Loucy (cell line): ENCODE measurements around the gene RASAL1.

Source experiments
- EZH2phosphoT487 ChIP-seq: fragments of 200-600 bp; IDR thresholded peaks from 2 replicates; pipeline ENCODE4 v1.6.1; 2018; ENCODE audit warnings: antibody characterized with exemption, mild to moderate bottlenecking, moderate library complexity, borderline replicate concordance
- TF ChIP-seq, protein P1 (sequence below): fragments of 200-600 bp; sonication (generic); conservative IDR thresholded peaks from 2 replicates; pipeline ENCODE4 v1.5.1; 2014; ENCODE audit warnings: mild to moderate bottlenecking, antibody characterized with exemption, low read length

DNA sequence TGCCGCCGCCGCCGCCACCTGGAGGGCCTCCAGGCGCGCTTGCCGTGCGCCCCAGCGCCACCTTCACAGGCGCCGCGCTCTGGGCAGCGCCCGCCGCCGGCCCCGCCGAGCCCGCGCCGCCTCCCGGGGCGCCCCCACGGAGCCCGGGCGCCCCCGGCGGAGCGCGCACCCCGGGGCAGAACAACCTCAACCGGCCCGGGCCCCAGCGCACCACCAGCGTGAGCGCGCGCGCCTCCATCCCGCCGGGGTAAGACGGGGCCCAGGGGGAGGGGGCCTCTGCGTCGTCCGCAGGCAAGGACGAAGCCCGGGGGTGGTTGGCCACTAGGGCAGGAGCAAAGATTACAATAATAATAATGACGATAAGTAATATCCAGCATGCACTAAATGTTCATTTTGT lies 57.7 kb downstream of the RASAL1 start:
- TF ChIP-seq, protein P1, sequence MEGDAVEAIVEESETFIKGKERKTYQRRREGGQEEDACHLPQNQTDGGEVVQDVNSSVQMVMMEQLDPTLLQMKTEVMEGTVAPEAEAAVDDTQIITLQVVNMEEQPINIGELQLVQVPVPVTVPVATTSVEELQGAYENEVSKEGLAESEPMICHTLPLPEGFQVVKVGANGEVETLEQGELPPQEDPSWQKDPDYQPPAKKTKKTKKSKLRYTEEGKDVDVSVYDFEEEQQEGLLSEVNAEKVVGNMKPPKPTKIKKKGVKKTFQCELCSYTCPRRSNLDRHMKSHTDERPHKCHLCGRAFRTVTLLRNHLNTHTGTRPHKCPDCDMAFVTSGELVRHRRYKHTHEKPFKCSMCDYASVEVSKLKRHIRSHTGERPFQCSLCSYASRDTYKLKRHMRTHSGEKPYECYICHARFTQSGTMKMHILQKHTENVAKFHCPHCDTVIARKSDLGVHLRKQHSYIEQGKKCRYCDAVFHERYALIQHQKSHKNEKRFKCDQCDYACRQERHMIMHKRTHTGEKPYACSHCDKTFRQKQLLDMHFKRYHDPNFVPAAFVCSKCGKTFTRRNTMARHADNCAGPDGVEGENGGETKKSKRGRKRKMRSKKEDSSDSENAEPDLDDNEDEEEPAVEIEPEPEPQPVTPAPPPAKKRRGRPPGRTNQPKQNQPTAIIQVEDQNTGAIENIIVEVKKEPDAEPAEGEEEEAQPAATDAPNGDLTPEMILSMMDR, result no peak
- no peak for TF ChIP-seq EZH2phosphoT487
